Stimulated activated CD8-positive, alpha-beta memory T cell treated with anti-CD3 and anti-CD28 coated beads, Interleukin-4, amount 100 ng/mL, for 4 hours (primary cell): ENCODE measurements around the gene USP10.

Experiments used
- DNase-seq, 2 donors: peaks; one replicate each; pipeline ENCODE4 v3.0.0-alpha.2; 2020; ENCODE audit warnings: low read depth in 2 of 2, low spot score in 1 of 2

Gene USP10

GRCh38 chr16:84821179-84821578 is 121.4 kb downstream of the USP10 start:
- DNase-seq: no peak

- no peak for DNase-seq
These were observed 122.2 kb downstream of the USP10 start for GRCh38 chr16:84821728-84822689.

- DNase-seq: no peak
These were observed 123.2 kb downstream of the USP10 start for GRCh38 chr16:84822990-84823389.

- no peak for DNase-seq
These were observed 123.7 kb downstream of the USP10 start for GRCh38 chr16:84823484-84823883.

DNA sequence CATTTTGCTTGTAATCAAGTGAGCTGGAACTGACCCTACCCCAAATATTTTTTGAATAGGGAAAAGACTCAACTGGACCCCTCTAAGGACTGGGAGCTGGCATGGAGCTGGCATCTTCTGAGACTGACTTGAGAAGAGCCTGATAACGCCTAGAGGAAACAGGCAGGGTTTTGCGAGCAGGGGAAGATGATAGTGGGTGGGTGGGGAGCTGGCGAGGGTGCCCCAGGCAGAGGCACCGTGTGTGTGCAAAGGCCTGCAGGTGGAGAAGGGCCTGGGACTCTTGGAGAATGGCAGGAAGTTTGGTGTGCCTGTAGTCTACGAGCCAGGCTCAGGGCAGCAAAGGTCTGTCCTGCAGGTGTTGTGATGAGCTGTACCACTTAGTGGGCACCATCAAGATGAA is 124.1 kb downstream of the USP10 start:
- no peak for DNase-seq

DNA sequence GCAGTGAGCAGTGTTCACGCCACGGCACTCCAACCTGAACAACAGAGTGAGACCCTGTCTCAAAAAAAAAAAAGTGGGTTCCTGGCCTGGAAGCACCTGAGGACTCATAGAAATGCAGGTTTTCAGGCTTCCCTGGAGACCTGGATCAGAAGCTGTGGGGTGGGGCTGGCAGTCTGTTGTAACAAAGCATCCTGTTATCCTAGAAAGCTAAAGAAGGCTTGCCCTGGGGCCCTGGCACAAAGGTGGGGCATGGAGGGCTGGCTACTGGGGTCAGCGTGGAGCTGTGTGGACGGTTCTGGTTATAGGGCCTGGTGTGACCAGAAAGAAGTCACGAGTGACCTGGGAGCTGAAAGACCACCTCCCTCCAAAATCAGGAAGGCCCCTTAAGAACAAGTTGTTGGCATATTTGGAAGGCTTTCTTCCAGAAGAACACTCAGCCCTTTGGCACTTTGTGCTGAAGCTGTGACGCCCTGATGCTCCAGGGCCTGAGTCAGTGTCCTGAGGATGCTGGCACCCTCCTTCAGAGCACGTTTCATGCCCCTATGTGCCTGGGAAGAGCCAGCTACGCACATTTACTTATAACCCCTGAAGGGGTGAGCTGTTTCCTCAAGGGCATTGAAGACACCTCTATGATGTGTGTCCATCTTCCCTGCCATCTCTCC is 126.2 kb downstream of the USP10 start:
- DNase-seq: no peak

- no peak for DNase-seq
These were observed 126.8 kb downstream of the USP10 start for GRCh38 chr16:84826558-84826941.

DNA sequence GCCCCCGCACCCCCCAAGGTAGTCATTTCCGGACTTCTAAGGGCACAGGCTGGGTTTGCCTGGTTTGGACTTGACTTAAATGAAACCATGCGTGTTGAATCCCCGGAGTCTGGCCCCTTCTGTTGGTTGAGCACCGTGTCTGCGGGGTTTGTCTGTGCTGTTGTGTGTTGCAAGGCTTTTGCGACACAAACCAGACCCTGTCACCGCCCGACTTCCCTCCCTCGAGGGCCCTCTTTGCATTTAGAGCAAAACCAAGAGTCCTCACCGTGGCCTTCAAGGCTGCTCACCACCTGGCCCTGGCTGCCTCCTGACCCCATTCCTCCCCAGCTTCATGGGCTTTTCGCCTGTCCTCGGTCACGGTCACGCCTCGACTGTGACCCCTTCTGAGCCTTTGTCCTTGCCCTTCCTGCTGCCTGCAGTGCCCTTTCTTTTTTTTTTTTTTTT is 127.4 kb downstream of the USP10 start:
- DNase-seq: no peak

- DNase-seq: no peak
These were observed 128.1 kb downstream of the USP10 start for GRCh38 chr16:84827897-84828296.

DNA sequence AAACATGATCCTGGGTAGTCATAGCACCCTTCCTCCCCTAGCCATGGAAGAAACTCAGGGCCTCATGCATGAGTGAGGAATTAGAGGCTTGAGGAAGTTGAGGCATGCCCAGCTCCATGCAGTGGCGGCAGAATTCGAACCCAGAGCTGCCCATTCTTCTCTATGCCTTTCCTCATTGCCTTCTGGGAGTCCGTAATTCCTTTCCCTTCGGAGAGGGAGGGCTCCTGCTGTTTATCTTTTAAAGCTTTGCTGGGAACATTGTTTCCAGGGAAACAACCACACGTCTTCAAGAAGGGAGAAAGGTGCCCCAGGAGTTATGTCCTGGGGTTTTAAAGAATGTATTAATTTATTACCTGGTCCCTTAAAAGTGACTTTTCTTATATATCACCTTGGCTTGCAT is 128.5 kb downstream of the USP10 start:
- DNase-seq: no peak
